ENCODE data around the gene RNU1-2. TPM values are rescaled to one million over a fixed set of nuclear protein-coding genes. Genes with fewer than 3 reads are reported as not detected.
"Not testable (repeated sequence)": the region's sequence is repeated elsewhere in the genome, so short reads cannot be mapped to it uniquely, and the experiment has no call there.

The RNU1-2 gene
- total RNA-seq, 4 donors from 2014 or later = under 0.01 TPM; not detected in 1

- WGBS, 2 donors (ENCODE audit: low coverage in 1 of 2) = 34 to 66% methylated on average over 2 of the region's 2 CpGs
- peaks cover 0 to 6% (median 0%) of the 10 kb centered on the region in 3 donors for H3K9me3 ChIP-seq
- no peaks in the 10 kb centered on the region for H3K27me3 ChIP-seq
- ATAC-seq = no peak
- TF ChIP-seq POLR2AphosphoS5 (IDR thresholded peaks at IDR 0.05) (no peak), EP300 (IDR thresholded peaks at IDR 0.05) (no peak), POLR2A (IDR thresholded peaks at IDR 0.05) (no peak), CTCF (IDR thresholded peaks at IDR 0.05) (no peak)
- no peaks in the 10 kb centered on the region for H3K36me3 ChIP-seq
- H3K4me3 ChIP-seq = no peak overlapping the region
- H3K4me1 ChIP-seq = peaks cover 5 to 33% (median 5%) of the 10 kb centered on the region in 3 donors
- H3K27ac ChIP-seq = no peak overlapping the region
Observed at GRCh38 chr1:16900751-16901150, 5.0 kb downstream of the RNU1-2 start.

- not testable (repeated sequence) for H3K27ac ChIP-seq, H3K36me3 ChIP-seq, H3K4me3 ChIP-seq, ATAC-seq, H3K27me3 ChIP-seq
- peaks cover 5 to 37% (median 5%) of the 10 kb centered on the region in 3 donors for H3K4me1 ChIP-seq
- H3K9me3 ChIP-seq = peaks cover 0 to 12% (median 0%) of the 10 kb centered on the region in 3 donors
- WGBS, 2 donors (ENCODE audit: low coverage in 1 of 2) = 61 to 83% methylated on average over 2 of the region's 2 CpGs
Observed at GRCh38 chr1:16901371-16901770, 5.6 kb downstream of the RNU1-2 start.

- H3K4me3 ChIP-seq = no peak overlapping the region
- H3K9me3 ChIP-seq = peaks cover 0 to 17% (median 0%) of the 10 kb centered on the region in 3 donors
- no peak for ATAC-seq
- H3K27ac ChIP-seq = peak overlapping the region; percentile 92 to 95 (median 93)
- no peaks in the 10 kb centered on the region for H3K36me3 ChIP-seq
- TF ChIP-seq CTCF (IDR thresholded peaks at IDR 0.05) (no peak), POLR2AphosphoS5 (IDR thresholded peaks at IDR 0.05) (no peak)
- WGBS, 2 donors (ENCODE audit: low coverage in 1 of 2) = 45 to 46% methylated on average over 2 of the region's 2 CpGs
- peaks cover 0 to 29% (median 5%) of the 10 kb centered on the region in 3 donors for H3K4me1 ChIP-seq
- H3K27me3 ChIP-seq = no peaks in the 10 kb centered on the region
Observed at GRCh38 chr1:16903054-16903453, 7.3 kb downstream of the RNU1-2 start.

- Histone ChIP-seq H3K4me3 (peak overlapping the region; percentile 28 to 56), H3K4me1 (peaks cover 0 to 29% (median 5%) of the 10 kb centered on the region in 3 donors)
Observed at GRCh38 chr1:16903458-16903796, 7.6 kb downstream of the RNU1-2 start.

GRCh38 chr1:16904560-16905109 lies 8.9 kb downstream of the RNU1-2 start:
- peaks cover 0 to 29% (median 5%) of the 10 kb centered on the region in 3 donors for H3K4me1 ChIP-seq
- ATAC-seq = peak; percentile 99
- H3K9me3 ChIP-seq = peaks cover 0 to 17% (median 0%) of the 10 kb centered on the region in 3 donors
- WGBS, 2 donors (ENCODE audit: low coverage in 1 of 2) = 0 to 1% methylated on average over 26 to 27 of the region's 27 CpGs
- peak overlapping the region; percentile 92 to 95 (median 93) for H3K27ac ChIP-seq
- peak overlapping the region; percentile 28 to 56 for H3K4me3 ChIP-seq
- H3K27me3 ChIP-seq = no peaks in the 10 kb centered on the region
- no peak for TF ChIP-seq EP300 (IDR thresholded peaks at IDR 0.05)
- no peak for TF ChIP-seq POLR2A (IDR thresholded peaks at IDR 0.05)
- peak in 1 of 4 experiments; percentile 1 for TF ChIP-seq CTCF (IDR thresholded peaks at IDR 0.05)
- peak; percentile 17 for TF ChIP-seq POLR2AphosphoS5 (IDR thresholded peaks at IDR 0.05)
- H3K36me3 ChIP-seq = no peaks in the 10 kb centered on the region

More at GRCh38 chr1:16903458-16903796, 7.6 kb downstream of the RNU1-2 start:
- Histone ChIP-seq H3K27me3 (no peaks in the 10 kb centered on the region), H3K36me3 (no peaks in the 10 kb centered on the region), H3K9me3 (peaks cover 0 to 17% (median 0%) of the 10 kb centered on the region in 3 donors), H3K27ac (peak overlapping the region; percentile 92 to 95 (median 93))
- ATAC-seq = no peak
- TF ChIP-seq POLR2A (IDR thresholded peaks at IDR 0.05) (no peak), POLR2AphosphoS5 (IDR thresholded peaks at IDR 0.05) (no peak), CTCF (IDR thresholded peaks at IDR 0.05) (no peak), EP300 (IDR thresholded peaks at IDR 0.05) (no peak)

All from gastroesophageal sphincter (tissue), 4 donors.